HG02884 (cell line): Measurements from ENCODE around the gene SGF29.
"Not testable (repeated sequence)": the region's sequence is repeated elsewhere in the genome, so short reads cannot be mapped to it uniquely, and the experiment has no call there.

Experiments
- ATAC-seq: cut with Tn5 transposase; IDR thresholded peaks from one replicate; pipeline ENCODE4 v1.9.1; 2021; ENCODE audit warnings: mild to moderate bottlenecking, moderate library complexity; ENCODE audit not compliant: unreplicated experiment

SGF29 gene

DNA sequence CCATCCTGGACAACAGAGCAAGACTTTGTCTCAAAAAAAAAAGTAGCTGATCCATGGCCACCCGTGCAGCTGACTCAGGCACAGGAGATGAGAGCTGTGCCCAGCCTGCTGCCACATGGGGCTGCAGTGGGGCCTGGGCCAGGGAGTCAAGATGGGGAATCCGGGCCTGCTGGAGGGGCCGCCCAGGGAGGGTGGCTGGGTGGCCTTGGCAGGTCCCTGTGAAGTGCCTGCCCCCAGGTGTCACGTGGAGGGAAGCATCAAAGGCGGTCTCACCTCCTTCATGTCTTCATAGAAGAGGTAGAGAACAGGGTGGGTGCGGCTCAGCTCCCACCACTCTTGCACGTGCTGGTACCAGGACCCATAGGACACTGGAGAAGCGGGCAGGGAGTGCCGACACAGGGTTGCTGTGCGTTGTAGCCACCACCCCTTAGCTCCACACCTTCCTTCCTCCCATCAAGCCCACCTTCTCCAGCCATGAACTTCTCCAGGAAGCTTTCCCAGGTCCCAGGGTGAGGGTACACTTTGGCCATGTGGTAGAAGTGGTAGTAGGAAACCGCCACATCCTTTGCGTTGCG lies 39.3 kb downstream of the SGF29 start:
- no peak for ATAC-seq

DNA sequence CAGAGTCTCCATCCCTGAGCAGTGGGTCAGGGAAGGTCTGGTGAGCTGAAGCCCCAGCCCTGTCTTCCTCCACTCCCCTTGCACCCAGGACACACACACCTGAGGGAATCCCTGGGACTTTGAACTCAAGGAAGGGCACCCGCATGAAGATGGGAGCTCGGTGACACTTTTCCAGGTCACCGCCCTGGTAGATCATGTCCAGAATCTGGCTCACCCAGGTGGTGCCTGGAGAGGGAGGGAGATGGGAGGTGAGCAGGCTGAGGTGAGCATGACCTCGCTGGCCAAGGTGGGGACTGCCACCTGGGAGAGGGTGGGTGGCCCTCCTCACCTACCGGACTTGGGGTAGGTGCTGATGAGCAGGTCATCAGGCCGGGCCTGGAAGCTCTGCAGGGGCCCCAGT lies 41.7 kb downstream of the SGF29 start:
- ATAC-seq = not testable (repeated sequence)

DNA sequence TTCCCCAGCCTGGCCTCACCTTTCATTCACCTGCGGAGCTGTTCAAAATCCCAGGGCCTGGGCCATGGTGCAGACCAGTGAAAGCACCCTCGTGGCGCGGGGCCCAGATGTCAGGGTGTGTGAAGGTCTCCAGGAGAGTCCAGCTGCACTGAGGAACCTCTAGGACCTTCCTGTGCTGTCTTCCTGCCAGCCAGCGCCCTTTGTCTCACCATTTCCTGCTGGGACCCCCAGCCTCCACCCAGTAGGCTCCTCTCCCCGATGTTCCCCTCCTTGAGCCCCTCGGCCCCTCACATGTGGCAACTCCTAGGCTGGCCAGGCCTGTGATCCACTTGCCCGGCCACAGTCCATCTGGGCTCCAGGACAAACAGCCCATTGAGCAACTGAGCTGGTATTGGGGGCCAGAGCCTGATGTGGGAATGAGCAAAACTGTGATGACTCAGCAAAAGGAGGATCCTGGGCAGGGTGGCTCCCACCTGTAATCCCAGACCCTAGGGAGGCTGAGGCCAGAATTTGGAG lies 42.5 kb downstream of the SGF29 start:
- no peak for ATAC-seq

DNA sequence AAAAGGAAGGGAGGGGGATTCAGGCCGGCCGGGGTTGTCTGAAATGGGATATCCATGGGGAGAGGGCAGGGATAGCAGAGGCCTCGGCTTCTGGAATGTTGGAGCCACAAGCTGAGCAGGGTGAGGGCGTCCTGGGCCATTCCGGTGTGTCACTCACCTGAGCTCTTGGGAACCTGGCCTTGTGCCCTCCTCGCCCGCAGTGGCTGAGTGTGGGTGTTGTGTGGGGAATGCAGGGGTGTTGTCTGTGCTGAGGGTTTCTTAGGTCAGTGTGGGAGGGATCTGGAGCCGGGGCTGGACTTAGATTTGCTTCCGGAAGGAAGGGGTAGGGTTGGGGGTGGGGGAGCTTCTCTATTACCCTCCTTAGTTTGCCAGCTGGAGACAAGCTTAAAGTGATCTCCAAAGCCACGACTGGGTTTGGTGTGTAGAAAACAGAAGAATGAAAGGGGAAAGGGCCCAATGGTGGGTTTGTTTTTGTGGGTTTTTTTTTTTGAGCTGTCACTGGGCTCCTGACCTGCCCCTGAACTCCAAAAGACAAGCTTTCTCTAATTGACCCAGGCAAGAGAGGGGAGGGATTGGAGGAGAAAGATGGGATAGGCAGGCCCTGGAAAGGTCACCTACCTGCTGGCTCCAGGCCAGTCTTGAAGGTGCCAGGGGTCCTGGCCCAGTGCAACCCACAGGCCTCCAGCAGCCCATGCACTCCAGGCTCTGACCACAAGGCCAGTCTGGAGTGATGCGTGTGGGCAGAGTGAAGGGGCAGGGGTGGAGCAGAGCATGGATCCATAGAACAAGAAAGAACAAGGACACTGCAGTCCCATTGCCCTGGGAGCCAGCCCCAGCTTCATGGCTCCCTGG lies 43.3 kb downstream of the SGF29 start, which contains the start of gene SULT1A2:
TSS of gene SULT1A2 (minus strand) at position 211 of the 852 bp plus-strand sequence. CDS start 1,120 bp downstream, outside the sequence.
- ATAC-seq = no peak

DNA sequence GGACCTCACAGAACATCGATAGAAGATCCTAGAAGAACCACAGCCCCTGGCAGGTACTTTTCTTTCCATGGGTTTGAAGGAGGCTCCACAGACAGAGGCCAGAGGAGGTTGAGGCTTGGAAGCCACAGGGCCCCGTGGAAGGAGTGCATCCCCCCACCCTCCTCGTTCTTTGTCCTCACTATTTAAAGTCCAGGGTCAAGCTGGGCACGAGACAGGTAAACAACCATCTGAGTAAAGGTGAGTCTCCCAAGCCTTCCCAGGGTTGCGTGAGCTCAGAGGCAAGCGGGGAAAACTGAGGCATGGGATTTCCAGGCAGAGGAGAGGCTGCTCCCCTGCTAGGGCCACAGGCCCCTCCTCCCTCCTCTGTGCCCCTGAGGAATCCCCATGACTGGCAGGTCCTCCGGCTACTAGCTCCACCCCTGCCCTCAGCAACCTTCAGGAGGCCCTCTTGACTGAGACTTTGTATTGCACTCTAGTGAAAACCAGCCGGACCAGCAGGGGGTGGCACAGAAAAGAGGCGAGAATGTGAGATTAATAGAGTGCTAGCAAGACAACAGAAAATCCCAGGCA lies 44.1 kb downstream of the SGF29 start:
- ATAC-seq = no peak

DNA sequence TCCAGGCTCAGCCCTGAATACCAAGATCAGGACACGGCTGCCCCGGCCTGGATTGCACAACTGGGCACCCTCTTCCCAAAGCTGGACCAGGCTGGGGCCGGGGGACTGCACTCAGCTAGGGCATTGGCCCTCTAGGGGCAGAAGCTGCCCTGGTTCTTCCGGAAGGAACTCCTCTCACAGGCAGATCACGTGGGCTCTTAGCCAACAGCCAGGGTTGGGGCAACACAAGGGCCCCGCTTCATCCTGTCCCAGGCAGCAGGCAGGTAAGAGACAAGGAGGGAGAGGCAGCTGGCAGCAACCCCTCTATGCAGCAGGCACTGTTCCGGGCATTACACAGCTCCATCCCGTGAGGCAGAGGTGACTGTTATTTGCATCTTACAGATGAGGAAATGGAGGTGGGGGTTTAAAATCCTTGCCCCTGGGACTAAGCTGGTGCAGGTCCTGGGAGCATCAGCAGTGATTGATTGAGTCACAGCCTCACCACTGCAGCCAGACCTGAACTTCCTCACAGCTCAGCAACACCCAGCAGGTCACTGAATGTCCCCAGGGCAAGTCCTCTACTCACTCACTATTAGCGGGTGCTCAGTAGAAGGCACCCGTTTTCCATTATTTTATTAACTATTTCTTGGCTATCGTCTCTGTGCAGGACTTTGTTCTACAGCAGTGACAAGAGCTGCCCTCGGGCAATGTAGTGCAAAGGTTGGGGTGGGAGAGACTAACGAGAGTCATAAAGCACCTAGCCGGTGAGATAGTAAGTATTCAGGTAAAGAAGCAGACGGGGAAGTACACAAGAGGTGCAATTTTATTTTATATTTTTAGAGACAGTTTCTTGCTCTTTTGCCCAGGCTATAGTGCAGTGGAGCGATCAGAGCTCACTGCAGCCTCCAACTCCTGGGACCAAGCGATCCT lies 45.9 kb downstream of the SGF29 start:
- not testable (repeated sequence) for ATAC-seq

DNA sequence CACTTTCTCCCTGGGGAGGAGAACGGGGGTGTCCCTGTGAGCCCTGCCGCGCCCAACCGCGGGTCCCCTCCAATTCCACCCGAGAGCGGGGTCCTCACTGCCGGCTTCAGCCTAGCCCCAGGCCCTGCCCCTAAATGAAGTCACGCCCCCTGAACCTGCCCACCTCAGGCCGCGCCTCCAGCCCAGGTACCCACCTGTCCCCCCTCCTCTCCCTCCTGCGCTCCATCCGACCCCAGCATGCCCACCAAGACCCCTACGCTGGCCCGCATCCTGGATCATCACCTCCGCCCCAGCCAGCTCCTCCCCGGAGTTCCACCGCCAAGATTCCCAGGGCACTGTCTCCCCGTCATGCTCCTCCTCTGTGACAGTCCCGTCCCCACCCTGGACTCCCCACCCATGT lies 47.2 kb downstream of the SGF29 start:
- not testable (repeated sequence) for ATAC-seq

DNA sequence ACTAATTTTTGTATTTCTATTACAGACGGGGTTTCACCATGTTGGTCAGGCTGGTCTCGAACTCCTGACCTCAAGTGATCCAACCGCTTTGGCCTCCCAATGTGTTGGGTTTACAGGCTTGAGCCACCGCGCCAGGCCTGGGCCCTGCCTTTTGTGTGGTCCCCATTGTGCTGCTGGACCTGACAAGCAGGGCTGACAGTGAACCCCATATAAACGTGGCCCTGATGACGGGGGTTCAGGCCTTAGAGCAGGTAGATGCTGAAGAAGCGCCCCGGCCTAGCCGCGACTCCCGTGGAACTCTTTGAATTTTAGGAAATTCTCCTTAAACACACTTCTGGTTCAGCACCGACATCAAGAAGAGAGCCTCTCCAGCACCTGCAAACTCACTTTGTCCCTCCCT lies 47.9 kb downstream of the SGF29 start:
- not testable (repeated sequence) for ATAC-seq

DNA sequence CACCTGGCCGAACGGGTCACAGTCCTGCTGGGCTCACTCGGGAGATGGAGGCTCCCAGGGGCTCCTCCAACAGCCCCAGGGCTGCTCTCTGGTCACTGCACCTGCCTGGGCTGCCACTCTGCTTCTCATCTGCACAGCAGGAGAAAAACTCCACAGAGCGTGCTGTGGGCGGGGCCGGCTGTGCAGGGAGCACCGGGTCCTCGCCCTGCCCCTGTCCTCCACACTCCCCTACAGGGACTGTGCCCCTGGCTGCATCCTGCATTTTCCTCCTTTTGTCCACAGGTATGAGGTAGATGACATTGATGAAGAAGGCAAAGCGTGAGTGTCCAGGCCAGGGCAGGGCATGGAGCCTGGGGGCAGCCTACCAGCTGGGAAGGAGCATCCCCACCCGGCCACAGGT lies 48.3 kb downstream of the SGF29 start:
- not testable (repeated sequence) for ATAC-seq

DNA sequence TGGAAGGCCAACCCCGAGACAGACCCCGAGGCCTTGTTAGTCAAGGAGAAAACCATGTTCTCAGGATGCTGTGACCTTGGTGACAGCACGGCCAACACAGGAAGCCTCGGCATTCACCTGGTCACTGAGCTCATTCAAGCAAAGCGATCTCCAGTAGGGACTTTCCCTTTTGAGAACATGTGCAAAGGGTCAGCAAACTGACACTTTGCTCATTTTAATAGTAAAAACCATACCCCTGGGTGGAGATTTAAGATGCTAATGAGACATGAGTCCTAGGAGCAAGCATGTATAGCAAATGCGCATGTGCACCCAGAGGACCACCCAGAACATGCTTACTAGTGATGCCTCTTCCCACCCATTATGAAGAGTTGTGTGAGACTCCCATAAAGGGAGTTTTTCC lies 48.8 kb downstream of the SGF29 start:
- ATAC-seq = no peak

DNA sequence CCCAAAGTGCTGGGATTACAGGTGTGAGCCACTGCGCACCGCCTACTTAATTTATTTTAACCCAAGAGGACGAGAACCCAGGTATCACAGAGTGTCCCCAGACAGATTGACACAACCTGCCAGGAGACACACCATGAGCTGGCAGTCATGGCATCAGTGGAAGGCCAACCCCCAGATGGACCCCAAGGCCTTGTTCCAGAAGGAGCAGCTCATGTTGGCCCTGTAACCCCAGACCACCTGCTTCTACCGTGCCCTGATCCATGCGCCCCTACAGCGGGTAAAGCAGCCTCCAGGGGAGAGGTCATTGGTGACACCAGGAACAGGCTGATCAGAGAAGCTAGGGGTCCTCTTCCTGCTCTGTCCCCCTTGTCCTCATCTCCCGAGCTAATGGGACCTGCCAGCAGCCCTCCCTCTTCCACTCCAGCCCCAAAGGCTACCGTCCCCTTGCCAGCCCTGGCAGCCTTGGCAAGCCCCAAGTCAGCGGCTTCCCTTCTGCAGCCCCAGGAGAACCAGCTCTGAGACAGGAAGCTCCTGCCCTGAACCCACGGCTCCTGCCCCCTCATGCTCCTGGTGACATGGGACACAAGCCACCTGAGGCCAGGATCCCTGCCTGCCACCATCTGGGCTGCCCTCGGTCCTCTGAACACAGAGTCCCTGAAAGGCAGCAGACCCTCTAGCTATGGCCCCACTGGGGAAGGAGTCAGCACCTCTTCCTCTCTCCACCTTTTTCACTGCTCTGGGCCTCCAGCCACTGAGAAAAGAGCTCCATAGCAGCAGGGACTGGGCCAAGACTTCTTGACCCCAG lies 49.9 kb downstream of the SGF29 start:
- no peak for ATAC-seq

DNA sequence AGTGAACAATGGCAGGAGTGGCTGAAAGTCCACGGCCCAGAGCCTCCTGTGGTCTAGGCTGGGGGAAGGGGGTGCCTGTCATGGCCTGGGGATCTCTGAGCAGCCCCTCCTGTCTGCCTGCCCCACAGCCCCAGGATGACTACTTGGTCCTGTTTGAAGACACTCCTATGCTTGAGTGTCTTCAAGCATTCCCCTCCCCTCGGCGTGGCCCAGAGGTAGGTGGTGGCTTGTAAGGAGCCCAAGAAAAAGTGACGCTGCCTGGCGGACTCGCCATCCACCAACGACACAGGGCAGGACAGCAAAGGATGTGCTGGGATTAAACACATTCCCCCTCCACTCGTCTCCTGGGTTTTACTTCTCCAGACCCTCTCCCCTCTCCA lies 50.5 kb downstream of the SGF29 start:
- no peak for ATAC-seq

DNA sequence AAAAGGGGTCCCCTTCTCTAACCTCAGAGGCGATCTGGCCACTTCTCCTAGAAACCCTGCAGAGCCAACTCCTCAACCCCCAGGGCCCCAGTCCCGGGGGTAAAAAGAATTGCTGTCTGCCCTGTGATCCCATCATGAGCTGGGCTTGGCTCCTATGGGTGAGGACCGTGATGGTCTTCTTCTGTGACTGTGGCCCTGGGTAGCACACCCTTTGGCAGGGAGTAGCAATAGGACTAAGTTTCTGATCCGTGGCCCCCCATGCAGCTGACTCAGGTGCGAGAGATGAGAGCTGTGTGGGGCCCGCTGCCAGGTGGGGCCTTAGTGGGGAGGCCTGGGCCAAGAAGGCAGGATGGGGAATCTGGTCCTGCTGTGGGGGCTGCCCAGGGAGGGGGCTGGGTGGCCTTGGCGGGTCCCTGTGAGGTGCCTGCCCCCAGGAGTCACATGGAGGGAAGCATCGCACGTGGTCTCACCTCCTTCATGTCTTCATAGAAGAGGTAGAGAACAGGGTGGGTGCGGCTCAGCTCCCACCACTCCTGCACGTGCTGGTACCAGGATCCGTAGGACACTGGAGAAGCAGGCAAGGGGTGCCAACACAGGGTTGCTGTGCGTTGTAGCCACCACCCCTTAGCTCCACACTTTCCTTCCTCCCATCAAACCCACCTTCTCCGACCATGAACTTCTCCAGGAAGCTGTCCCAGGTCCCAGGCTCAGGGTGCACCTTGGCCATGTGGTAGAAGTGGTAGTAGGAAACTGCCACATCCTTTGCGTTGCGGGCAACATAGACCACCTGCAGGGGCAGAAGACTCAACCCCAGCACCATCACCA lies 52.8 kb downstream of the SGF29 start:
- no peak for ATAC-seq

DNA sequence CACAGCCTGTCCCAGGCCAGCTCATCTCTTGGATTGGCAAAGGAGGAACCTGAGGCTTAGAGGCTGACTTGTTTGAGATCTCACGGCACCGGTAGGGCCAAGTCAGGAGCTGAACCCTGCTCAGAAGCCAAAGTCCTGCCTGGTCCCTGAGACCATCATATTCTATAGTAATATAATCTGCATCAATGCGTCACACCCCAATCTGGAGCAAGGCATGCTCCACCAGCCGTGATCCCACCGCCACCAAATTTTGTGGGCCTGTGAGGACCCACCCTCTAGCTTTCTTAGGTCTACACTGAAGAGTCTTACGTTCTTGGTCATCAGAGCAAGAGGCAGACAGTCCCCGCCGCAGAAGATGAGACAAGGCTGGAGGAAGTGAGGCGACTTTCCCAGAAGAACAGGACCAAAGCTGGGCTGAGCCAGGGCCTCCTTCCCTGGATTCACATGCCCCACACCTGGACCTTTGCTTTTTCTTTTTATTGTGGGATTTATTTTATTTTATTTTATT lies 53.5 kb downstream of the SGF29 start:
- ATAC-seq = no peak

DNA sequence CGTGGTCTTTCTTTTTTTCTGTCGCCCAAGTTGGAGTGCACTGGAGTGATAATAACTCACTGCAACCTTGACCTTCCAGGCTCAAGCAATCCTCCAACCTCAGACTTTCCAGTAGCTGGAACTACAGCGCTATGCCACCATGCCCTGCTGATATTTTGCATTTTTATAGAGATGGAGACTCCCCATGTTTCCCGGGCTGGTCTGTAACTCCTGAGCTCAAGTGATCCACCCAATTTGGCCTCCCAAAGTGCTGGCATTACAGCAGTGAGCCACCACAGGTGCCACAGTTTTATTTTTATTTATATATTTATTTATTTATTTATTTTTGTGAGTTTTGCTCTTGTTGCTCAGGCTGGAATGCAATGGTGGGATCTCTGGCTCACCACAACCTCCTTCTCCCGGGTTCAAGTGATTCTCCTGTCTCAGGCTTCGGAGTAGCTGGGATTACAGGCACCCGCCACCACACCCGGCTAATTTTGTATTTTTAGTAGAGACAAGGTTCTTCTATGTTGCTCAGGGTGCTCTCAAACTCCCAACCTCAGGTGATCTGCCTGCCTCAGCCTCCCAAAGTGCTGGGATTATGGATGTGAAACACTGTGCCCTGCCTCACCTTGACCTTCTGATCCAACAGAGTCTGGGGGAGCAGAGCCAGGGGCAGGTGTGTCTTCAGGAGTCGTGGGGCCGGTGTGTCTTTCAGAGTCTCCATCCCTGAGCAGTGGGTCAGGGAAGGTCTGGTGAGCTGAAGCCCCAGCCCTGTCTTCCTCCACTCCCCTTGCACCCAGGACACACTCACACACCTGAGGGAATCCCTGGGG lies 54.2 kb downstream of the SGF29 start:
- not testable (repeated sequence) for ATAC-seq

DNA sequence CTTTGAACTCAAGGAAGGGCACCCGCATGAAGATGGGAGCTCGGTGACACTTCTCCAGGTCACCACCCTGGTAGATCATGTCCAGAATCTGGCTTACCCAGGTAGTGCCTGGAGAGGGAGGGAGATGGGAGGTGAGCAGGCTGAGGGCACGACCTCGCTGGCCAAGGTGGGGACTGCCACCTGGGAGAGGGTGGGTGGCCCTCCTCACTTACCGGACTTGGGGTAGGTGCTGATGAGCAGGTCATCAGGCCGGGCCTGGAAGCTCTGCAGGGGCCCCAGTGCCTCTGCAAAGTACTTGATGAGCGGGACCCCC lies 54.7 kb downstream of the SGF29 start:
- ATAC-seq = not testable (repeated sequence)

DNA sequence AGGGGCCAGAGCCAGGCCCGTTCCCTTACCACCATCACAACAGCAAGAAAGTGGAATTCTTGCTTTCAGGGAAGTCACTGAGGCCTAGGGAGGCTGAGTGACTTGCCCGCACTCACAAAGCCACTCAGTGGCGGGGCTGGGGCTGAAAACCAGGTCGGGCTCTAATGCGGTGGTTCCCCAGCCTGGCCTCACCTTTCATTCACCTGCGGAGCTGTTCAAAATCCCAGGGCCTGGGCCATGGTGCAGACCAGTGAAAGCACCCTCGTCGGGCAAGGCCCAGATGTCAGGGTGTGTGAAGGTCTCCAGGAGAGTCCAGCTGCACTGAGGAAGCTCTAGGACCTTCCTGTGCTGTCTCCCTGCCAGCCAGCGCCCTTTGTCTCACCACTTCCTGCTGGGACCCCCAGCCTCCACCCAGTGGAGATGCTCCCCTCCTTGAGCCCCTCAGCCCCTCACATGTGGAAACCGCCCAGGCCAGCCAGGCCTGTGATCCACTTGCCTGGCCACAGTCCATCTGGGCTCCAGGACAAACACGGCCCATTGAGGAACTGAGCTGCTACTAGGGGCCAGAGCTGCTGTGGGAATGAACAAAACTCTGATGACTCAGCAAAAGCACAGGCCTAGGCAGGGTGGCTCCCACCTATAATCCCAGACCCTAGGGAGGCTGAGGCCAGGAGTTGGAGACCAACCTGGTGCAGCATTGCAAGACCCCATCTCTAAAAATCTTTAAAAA lies 55.3 kb downstream of the SGF29 start:
- not testable (repeated sequence) for ATAC-seq
